ENCODE data around the gene KRTAP4-12.
"Not testable (repeated sequence)": the region's sequence is repeated elsewhere in the genome, so short reads cannot be mapped to it uniquely, and the experiment has no call there.

KRTAP4-12 gene

GRCh38 chr17:41123991-41124371 is at the start of gene KRTAP4-12:
TSS of gene KRTAP4-12 (minus strand) at chr17:41124182. CDS start at chr17:41124122, 60 bp downstream.
- not testable (repeated sequence) for DNase-seq

- no peak for DNase-seq
These were observed 47.9 kb upstream of the KRTAP4-12 start for GRCh38 chr17:41171886-41172285.

- DNase-seq: no peak
These were observed 44.1 kb upstream of the KRTAP4-12 start, which contains the start of gene KRTAP4-3 for GRCh38 chr17:41168121-41168520. TSS of gene KRTAP4-3 (minus strand) at chr17:41168221. CDS start at chr17:41168172, 49 bp downstream.

GRCh38 chr17:41167561-41167960 is 43.6 kb upstream of the KRTAP4-12 start:
- DNase-seq: no peak

- no peak for DNase-seq
These were observed 39.8 kb upstream of the KRTAP4-12 start for GRCh38 chr17:41163828-41164227.

- no peak for DNase-seq
These were observed 36.7 kb upstream of the KRTAP4-12 start, which contains the start of gene KRTAP4-4 for GRCh38 chr17:41160648-41161047. TSS of gene KRTAP4-4 (minus strand) at chr17:41160748. CDS start at chr17:41160691, 57 bp downstream.

- not testable (repeated sequence) for DNase-seq
These were observed 36.2 kb upstream of the KRTAP4-12 start for GRCh38 chr17:41160190-41160589.

- DNase-seq: no peak
These were observed 29.9 kb upstream of the KRTAP4-12 start for GRCh38 chr17:41153856-41154255.

GRCh38 chr17:41151525-41151924 is 27.5 kb upstream of the KRTAP4-12 start:
- DNase-seq: no peak

GRCh38 chr17:41150026-41150425 is 26.0 kb upstream of the KRTAP4-12 start:
- DNase-seq: no peak

GRCh38 chr17:41149652-41149985 is 25.6 kb upstream of the KRTAP4-12 start, which contains the start of gene KRTAP4-5:
TSS of gene KRTAP4-5 (minus strand) at chr17:41149825. CDS start at chr17:41149767, 58 bp downstream.
- no peak for DNase-seq

- not testable (repeated sequence) for DNase-seq
These were observed 25.1 kb upstream of the KRTAP4-12 start for GRCh38 chr17:41148971-41149651.

- DNase-seq: no peak
These were observed 23.7 kb upstream of the KRTAP4-12 start for GRCh38 chr17:41147531-41148204.

GRCh38 chr17:41145261-41145660 is 21.3 kb upstream of the KRTAP4-12 start:
- DNase-seq: no peak

GRCh38 chr17:41144846-41145245 is 20.9 kb upstream of the KRTAP4-12 start:
- DNase-seq: no peak

GRCh38 chr17:41141361-41141760 is 17.4 kb upstream of the KRTAP4-12 start:
- no peak for DNase-seq

GRCh38 chr17:41140360-41141131 is 16.6 kb upstream of the KRTAP4-12 start, which contains the start of gene KRTAP4-6:
TSS of gene KRTAP4-6 (minus strand) at chr17:41140544. CDS start at chr17:41140487, 57 bp downstream.
- no peak for DNase-seq

GRCh38 chr17:41139865-41140264 is 15.9 kb upstream of the KRTAP4-12 start:
- DNase-seq: not testable (repeated sequence)

- no peak for DNase-seq
These were observed 10.1 kb upstream of the KRTAP4-12 start for GRCh38 chr17:41133880-41134735.

- no peak for DNase-seq
These were observed 8.0 kb upstream of the KRTAP4-12 start for GRCh38 chr17:41131979-41132378.

GRCh38 chr17:41127371-41127770 is 3.4 kb upstream of the KRTAP4-12 start:
- DNase-seq: no peak

GRCh38 chr17:41126412-41126811 is 2.4 kb upstream of the KRTAP4-12 start:
- no peak for DNase-seq

All from right hindlimb (tissue), 1 donor.